ENCODE measurements around the gene GNL1.
"Not testable (repeated sequence)": the region's sequence is repeated elsewhere in the genome, so short reads cannot be mapped to it uniquely, and the experiment has no call there.

The GNL1 gene

DNA sequence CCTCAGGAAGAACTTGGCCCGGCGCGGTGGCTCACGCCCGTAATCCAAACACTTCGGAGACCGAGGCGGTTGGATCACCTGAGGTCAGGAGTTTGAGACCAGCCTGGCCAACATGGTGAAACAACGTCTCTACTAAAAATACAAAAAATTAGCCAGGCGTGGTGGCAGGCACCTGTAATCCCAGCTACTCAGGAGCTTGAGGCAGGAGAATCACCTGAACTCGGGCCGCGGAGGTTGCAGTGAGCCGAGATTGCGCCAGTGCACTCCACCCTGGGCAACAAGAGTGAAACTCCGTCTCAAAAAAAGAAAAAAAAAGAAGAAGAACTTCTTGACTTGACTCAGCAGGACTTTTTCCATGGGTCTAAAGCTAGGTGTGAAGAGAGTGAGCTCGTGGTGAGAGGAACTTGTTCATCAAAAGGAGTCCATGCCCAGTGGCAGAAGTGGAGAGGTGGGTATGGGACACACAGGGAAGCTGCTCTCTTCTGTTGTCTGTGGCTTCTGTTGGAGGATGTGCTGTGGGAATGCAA lies 26.9 kb downstream of the GNL1 start:
- not testable (repeated sequence) for DNase-seq (ENCODE audit: low read depth in 2 of 2)

DNA sequence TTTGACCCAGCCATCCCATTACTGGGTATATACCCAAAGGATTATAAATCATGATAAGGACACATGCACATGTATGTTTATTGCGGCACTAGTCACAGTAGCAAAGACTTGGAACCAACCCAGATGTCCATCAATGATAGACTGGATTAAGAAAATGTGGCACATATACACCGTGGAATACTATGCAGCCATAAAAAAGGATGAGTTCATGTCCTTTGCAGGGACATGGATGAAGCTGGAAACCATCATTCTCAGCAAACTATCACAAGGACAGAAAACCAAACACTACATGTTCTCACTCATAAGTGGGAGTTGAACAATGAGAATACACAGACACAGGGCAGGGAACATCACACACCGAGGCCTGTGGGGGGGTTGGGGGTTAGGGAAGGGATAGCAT lies 29.8 kb downstream of the GNL1 start:
- not testable (repeated sequence) for DNase-seq (ENCODE audit: low read depth in 2 of 2)

DNA sequence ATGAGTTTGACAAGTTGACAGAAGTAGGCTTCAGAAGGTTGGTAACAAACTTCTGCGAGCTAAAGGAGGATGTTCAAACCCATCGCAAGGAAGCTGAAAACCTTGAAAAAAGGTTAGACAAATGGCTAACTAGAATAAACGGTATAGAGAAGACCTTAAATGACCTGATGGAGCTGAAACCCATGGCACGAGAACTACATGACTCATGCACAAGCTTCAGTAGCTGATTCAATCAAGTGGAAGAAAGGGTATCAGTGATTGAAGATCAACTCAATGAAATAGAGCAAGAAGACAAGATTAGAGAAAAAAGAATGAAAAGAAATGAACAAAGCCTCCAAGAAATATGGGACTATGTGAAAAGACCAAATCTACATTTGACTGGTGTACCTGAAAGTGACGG lies 34.3 kb downstream of the GNL1 start:
- not testable (repeated sequence) for DNase-seq (ENCODE audit: low read depth in 2 of 2)

GRCh38 chr6:30521082-30521481 lies 35.2 kb downstream of the GNL1 start:
- DNase-seq (ENCODE audit: low read depth in 2 of 2), result not testable (repeated sequence)

GRCh38 chr6:30520522-30520921 lies 35.8 kb downstream of the GNL1 start:
- DNase-seq (ENCODE audit: low read depth in 2 of 2), result no peak

GRCh38 chr6:30518505-30519145 lies 37.7 kb downstream of the GNL1 start:
- not testable (repeated sequence) for DNase-seq (ENCODE audit: low read depth in 2 of 2)

DNA sequence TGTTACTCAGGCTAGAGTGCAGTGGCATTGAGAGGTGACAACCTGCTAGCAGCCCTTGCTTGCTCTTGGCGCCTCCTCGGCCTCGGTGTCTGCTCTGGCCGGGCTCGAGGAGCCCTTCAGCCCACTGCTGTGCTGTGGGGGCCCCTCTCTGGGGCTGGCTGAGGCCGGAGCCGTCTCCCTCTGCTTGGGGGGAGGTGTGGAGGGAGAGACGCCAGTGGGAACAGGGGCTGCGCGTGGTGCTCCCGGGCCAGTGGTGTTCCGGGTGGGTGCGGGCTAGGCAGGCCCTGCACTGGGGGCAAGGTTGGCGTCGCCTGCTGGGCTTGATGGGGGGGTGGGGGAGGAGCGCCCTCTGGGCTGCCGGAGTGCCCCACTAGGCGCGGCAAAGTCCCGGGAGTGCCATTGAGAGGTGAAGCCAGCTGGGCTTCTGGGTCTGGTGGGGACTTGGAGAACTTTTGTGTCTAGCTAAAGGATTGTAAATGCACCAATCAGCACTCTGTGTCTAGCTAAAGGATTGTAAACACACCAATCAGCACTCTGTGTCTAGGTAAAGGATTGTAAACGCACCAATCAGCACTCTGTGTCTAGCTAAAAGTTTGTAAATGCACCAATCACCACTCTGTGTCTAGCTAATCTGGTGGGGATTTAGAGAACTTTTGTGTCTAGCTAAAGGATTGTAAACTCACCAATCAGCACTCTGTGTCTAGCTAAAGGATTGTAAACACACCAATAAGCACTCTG lies 38.4 kb downstream of the GNL1 start:
- not testable (repeated sequence) for DNase-seq (ENCODE audit: low read depth in 2 of 2)

DNA sequence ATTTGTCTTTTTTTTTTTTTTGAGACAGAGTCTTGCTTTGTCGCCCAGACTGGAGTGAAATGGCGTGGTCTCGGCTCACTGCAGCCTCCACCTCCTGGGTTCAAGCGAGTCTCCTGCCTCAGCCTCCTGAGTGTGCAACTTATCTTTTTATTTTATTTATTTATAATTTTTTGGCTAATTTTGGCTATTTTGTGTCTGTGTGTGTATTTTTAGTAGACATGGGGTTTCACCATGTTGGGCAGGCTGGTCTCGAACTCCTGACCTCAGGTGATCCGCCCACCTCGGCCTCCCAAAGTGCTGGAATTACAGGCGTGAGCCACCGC lies 39.6 kb downstream of the GNL1 start:
- not testable (repeated sequence) for DNase-seq (ENCODE audit: low read depth in 2 of 2)

DNA sequence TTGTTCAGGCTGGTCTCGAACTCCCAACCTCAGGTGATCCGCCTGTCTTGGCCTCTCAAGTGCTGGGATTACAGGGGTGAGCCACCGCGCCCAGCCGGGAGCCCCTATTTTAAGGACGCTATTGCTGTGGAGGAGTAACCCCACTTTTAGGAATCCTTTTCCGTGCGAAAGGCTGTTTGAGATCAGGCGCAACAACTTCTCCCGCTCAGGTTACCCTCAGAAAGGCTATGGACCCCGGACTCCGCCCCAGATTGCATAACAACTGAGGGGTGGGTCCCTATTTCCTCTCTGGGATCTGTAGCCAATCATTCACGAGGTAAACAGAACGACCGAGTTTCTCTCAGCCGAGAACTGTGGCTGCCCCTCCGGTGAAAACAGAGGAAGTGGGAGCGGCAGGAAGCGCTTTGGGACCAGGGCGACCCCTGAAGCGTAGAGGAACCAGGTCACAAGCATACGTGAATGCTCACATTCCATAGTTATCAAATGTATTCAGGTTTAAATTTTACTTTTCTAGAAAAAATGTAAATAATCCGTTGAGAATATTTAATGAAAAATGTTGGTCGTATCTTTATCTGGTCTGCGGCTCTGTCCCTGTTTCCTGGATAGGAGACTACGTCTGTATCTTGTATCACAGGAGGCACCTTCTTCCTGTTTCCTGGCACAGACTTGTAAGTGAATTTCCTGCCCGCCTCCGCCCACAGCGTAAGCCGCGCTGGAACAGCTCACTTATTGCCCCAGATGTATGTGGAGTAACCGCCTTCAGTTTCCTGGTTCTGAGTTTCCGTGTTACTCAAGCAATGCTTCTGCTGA lies 40.1 kb downstream of the GNL1 start:
- peak; percentile 73 to 74 for DNase-seq (ENCODE audit: low read depth in 2 of 2)

DNA sequence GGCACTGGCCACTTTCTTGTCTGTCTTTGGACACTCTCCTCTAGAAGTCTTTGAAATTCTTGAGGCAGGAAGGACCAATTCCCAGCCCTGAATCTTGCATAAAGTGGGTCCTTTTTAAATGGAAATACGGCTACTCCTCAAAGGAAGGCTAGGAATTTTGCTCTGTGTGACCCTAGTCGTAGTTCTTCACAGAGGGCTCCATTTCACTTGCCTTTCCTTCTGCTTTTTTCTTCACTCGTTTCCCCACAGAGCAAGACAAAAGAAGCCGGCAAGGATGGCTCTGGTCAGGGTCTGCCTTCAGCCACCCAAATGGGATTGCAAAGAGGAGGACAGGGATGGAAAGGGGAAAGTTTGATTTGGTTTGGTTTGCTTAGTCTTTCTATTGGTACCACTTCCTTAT lies 41.2 kb downstream of the GNL1 start:
- DNase-seq (ENCODE audit: low read depth in 2 of 2), result no peak

DNA sequence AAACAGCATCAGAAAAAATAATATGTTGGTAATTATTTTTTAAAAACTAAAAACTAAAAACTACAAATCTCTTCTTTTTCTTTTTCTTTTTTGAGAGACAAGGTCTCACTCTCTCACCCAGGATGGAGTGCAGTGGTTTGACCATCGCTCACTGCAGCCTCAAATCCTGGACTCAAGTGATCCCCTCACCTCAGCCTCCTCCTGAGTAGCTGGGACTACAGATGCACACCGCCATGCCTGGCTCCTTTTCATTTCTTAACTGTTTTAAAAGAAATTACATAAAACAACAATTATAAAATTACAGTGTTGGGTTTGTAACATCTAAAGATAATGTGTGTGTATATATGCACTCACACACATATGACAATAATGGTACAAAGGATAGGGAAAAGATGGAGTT lies 42.8 kb downstream of the GNL1 start:
- no peak for DNase-seq (ENCODE audit: low read depth in 2 of 2)

- DNase-seq (ENCODE audit: low read depth in 2 of 2), result no peak
Measured at GRCh38 chr6:30511169-30511546, 45.1 kb downstream of the GNL1 start.

DNA sequence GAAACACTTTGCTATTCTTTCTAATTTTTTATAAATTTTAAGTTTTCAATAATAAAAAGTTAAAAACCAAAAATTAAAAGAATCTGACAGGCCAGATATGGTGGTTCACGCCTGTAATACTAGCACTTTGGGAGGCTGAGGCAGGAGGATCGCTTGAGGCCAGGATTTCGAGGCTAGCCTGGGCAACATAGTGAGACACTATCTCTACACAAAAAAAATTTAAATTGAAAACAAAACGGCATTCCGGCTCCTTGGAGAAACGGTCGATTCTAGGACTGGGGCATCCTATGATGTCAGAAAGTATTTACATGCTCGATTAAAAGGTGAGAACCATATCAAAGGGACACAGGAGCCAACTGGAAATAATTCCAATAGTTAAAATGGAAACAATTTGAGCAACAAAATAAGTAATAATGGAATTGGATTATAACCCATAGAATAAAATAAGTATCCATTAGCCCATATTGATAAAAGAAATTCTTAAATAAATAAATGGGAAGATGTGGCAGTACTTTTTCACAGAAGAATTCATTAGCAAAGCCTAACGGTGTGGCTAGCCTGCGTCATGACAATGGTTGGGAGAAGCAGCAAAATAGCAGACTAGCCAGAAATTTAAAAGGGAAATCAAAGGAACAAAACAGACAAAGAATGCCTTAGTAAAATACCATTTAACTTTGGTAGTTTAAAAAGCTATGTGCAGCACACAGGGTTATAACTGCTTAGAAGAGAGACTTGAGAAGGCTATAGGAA lies 45.7 kb downstream of the GNL1 start:
- no peak for DNase-seq (ENCODE audit: low read depth in 2 of 2)

DNA sequence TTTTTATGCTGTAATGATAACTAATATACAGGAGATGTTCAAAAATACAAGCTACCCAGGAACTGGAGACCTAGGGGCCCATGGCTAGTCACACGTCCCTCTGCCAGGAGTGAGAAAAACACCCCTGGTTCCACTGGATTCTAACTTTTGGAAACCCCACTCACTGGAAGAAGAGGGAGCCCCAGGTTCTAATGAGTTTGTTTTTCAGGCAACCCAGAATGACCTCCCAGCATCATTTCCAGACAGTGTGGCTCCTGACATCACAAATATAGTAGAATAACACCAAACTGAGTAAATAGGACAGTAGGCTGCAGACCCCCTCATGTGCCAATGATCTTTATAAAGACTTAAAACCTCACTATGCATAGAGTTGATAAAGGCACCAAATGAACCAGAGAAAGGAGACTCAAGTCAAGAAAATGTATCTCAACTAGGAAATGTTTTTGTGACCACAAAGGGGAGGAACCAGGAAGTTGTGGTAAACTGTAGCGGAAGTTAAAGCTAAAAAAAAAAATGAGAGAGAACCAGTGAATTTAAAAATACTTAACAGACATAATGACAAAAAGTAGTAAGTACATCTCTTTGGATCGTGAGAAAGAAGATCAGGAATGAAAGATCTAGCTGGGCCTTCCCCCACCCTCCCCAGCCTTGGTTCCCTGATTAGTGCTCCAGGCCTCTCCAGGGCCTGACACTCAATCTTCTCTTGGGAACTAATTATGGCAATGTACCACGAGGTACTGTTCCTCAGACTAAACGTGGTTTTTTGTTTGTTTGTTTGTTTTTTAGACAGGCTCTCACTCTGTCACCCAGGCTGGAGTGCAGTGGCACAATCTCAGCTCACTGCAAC lies 47.2 kb downstream of the GNL1 start:
- no peak for DNase-seq (ENCODE audit: low read depth in 2 of 2)

DNA sequence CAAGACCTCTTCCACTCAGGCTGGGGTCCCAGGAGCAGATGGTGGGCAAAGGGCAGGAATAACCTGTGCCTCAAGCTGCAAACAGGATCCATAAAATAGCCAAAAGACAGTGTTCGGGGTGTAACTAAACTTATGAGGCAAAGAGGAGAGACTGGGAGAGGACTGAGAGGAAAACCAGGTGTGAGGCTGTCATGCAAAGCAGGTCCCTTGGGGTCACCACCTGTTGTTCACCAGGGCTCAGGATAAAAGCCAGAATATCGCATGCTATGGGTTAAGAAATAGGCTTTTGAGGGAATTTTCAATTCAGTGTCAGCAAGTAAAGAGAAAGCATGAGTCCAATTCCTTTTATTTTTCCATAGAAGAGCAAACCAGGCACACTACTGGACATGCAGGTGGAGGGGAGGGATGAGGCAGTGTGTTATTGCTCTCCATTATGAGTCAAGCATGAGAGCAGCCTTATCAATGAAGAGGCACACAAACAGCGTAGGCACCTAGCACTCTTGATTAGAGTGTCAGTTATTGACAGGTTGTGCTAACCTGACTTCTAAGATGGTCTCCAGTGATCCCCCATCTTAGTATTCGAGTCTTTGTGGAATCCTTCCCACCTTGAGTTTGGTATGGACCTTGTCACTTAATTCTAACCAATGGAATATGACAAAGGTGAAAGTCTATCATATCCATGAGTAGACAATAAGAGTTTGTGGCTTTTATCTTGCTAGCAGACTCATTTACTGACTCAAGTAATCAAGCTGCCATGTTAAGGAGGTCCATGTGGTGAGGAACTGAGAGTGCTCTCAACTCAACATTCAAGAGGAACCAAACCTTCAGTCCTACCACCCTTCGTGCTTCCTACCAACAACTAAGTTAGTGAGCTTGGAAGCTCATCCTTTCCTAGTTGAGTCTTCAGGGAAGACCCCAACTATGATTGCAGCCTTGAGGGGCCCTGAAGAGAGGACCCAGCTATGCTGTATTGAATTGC lies 48.2 kb downstream of the GNL1 start:
- no peak for DNase-seq (ENCODE audit: low read depth in 2 of 2)

DNA sequence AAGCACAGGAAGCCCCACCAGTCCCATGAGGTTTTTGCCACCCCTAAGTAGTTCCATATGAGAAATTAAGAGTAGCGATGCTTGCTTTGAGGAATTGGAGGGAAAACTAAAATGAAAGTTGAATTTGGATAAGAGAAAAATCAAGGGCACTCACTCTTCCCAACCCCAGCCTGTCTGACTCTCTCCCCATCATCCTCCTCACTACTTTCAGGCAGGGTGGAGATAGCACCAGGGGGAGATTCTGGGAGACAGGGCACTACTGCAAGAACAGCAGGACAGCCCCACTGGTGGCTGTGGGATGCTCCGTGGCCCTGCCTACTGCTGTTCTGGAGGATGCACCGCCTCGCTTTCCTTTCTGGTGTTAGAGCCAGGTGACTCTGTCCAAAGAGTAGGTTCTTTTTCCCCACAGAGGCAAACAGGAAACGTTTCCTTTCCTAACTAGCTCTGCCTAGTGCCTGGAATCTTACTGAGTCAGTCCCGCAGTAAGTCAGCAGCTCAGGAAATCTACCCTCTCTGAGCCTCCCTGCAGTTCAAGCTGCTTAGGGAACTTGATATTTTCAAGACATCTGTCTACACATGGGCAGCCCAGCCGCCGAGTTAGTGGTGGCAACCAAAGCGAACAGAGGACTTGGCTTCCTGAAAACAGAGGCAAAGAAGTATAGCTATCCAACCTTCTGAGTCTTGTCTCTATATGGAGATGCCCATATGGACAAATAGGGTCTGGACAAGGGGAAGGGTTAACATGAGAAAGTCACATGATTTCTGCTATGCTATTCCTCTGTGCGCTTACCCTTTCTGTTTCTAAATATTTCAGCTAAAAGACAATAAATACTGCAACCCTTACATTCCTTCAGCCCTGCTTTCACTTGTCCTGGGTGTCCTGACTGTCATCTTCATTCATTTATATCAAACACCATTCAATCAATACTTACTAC lies 55.6 kb downstream of the GNL1 start:
- DNase-seq (ENCODE audit: low read depth in 2 of 2), result no peak

DNA sequence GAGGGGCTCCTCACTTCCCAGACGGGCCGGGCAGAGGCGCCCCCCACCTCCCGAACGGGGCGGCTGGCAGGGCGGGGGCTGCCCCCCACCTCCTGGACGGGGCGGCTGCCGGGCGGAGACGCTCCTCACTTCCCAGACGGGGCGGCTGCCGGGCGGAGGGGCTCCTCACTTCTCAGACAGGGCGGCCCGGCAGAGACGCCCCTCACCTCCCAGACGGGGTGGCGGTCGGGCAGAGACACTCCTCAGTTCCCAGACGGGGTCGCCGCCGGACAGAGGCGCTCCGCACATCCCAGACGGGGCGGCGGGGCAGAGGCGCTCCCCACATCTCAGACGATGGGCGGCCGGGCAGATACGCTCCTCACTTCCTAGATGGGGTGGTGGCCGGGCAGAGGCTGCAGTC lies 57.6 kb downstream of the GNL1 start:
- DNase-seq (ENCODE audit: low read depth in 2 of 2), result not testable (repeated sequence)

- no peak for DNase-seq (ENCODE audit: low read depth in 2 of 2)
Measured at GRCh38 chr6:30497714-30498113, 58.6 kb downstream of the GNL1 start.

DNA sequence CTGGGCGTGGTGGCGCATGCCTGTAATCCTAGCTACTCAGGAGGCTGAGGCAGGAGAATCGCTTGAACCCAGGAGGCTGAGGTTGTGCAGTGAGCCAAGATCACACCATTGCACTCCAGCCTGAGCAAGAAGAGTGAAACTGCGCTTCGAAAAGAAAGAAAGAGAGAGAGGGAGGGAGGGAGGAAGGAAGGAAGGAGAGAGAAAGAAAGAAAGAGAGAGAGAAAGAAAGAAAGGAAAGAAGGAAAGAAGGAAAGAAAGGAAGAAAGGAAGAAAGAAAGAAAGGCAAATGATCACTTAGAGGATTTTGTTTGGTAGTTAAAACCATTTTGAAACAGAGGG lies 59.1 kb downstream of the GNL1 start:
- DNase-seq (ENCODE audit: low read depth in 2 of 2), result not testable (repeated sequence)
